ENCODE data around the gene DNAH9. TPM values are rescaled to one million over a fixed set of nuclear protein-coding genes. Genes with fewer than 3 reads are reported as not detected.

DNAH9 gene
- total RNA-seq, 4 donors from 2014 or later, result 0.13 to 0.19 TPM; not detected in 2

DNA sequence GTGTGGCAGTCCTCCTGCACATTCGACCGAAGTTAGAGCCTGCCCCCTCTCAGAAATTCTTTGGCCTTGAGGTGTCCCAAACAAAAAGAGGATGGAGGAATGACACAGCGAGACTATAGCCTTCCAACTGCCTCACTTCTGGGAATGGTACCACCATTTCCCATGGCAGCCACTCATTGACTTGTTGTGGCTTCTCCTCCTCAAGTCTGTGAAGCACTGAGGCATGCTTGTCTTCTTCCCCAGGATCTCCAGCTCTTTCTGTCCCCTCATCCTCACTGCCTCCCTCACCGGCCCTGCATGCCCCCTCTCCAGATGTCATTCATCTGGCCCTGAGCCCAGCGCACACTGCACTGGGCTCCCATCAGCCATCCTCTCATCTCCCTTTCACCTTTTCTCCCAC is 43.7 kb upstream of the DNAH9 start:
- Histone ChIP-seq H3K36me3 (no peaks in the 10 kb centered on the region), H3K27ac (no peak overlapping the region), H3K9me3 (no peaks in the 10 kb centered on the region), H3K27me3 (no peaks in the 10 kb centered on the region), H3K4me3 (no peak overlapping the region), H3K4me1 (no peaks in the 10 kb centered on the region)
- TF ChIP-seq POLR2A (IDR thresholded peaks at IDR 0.05), result no peak
- TF ChIP-seq, protein P1, sequence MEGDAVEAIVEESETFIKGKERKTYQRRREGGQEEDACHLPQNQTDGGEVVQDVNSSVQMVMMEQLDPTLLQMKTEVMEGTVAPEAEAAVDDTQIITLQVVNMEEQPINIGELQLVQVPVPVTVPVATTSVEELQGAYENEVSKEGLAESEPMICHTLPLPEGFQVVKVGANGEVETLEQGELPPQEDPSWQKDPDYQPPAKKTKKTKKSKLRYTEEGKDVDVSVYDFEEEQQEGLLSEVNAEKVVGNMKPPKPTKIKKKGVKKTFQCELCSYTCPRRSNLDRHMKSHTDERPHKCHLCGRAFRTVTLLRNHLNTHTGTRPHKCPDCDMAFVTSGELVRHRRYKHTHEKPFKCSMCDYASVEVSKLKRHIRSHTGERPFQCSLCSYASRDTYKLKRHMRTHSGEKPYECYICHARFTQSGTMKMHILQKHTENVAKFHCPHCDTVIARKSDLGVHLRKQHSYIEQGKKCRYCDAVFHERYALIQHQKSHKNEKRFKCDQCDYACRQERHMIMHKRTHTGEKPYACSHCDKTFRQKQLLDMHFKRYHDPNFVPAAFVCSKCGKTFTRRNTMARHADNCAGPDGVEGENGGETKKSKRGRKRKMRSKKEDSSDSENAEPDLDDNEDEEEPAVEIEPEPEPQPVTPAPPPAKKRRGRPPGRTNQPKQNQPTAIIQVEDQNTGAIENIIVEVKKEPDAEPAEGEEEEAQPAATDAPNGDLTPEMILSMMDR (IDR thresholded peaks at IDR 0.05), result no peak
- DNase-seq, result no peak

DNA sequence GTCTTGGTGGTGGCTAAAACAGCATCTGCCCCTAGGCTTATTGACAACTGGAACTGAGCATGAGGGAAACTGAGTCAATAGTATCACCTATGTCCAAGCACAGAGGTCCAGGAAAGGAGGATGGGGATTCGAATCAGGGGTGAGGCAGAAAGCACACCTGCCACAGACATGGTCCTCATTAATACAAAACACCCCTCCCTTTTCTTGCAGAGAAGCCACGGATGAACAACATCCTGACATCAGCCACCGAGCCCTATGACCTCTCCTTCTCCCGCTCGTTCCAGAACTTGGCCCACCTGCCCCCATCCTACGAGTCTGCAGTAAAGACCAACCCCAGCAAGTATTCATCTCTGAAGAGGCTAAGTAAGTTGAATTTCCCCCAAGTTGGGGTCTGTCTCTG is 42.7 kb upstream of the DNAH9 start:
- H3K9me3 ChIP-seq, result no peaks in the 10 kb centered on the region
- H3K36me3 ChIP-seq, result no peaks in the 10 kb centered on the region
- no peak overlapping the region for H3K27ac ChIP-seq
- no peak overlapping the region for H3K4me3 ChIP-seq
- no peak for DNase-seq
- H3K4me1 ChIP-seq, result no peaks in the 10 kb centered on the region
- no peaks in the 10 kb centered on the region for H3K27me3 ChIP-seq
- no peak for TF ChIP-seq POLR2A (IDR thresholded peaks at IDR 0.05)
- TF ChIP-seq, protein P1 (IDR thresholded peaks at IDR 0.05), result no peak

DNA sequence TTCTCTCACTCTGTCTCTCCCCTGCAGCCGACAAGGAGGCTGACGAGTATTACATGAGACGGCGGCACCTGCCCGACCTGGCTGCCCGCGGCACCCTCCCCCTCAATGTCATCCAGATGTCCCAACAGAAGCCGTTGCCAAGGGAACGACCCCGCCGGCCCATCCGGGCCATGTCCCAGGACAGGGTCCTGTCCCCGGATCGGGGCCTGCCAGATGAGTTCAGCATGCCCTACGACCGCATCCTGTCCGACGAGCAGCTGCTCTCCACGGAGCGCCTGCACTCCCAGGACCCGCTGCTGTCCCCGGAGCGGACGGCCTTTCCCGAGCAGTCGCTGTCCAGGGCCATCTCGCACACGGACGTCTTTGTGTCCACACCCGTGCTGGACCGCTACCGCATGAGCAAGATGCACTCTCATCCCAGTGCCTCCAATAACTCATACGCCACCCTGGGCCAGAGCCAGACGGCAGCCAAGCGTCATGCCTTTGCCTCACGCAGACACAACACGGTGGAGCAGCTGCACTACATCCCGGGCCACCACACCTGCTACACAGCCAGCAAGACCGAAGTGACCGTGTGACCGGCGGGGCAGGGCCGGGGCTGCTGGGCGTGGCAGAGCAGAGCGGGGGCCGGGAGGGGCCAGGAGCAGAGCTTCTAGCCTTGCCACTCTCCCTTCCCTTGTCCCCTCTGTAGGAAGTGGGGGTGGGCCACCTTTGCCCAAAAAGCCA is 40.4 kb upstream of the DNAH9 start:
- DNase-seq, result no peak
- no peak overlapping the region for H3K4me3 ChIP-seq
- no peak overlapping the region for H3K27ac ChIP-seq
- no peaks in the 10 kb centered on the region for H3K9me3 ChIP-seq
- no peaks in the 10 kb centered on the region for H3K36me3 ChIP-seq
- no peaks in the 10 kb centered on the region for H3K27me3 ChIP-seq
- no peak for TF ChIP-seq POLR2A (IDR thresholded peaks at IDR 0.05)
- TF ChIP-seq, protein P1 (IDR thresholded peaks at IDR 0.05), result no peak
- no peaks in the 10 kb centered on the region for H3K4me1 ChIP-seq

DNA sequence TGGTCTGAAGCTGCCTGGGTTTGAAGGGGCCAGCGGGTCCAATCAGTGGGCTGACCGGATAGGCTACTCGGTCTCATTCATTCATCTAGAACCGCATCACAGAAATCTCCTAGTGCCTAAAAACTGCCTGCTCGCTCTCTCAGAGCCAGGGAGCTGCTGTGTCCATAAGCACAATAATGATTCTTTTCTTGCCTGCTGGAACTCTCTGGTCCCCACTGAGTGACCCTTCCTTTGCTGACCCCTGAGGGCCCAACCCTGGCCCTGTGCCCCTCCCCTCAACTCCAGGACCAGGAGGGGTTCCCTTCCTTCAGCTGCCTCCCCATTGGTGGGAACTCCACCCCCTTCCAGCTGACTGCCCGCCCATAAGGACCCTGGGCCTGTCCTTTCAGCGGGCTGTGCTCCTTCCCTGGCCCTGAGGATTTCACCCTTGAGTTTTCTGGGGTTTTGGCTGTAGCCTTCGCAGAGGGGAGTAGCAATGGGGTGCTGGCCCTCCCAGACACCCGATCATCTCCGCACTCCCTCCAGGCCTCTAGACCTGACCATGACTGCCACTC is 39.5 kb upstream of the DNAH9 start:
- no peaks in the 10 kb centered on the region for H3K27me3 ChIP-seq
- no peak for DNase-seq

DNA sequence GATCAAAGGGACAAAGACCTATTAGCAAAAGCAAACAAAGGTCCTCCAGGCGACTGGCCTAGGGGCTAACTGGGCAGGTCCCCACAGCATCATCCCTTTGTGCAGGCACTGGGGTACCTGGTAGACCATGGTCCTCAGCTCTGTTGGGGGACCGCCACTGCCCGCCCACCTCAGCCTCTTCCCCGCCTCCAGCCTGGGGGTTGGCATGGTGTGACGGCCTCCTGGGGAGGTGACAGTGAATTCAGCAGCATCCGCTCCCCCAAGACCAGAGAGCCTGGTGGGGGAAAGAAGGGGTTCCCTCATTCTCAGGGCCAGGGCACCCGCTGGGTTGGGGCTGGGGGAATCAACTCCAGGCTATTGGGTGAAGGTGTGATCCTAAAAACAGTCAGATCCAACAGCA is 38.7 kb upstream of the DNAH9 start:
- no peaks in the 10 kb centered on the region for H3K9me3 ChIP-seq
- H3K36me3 ChIP-seq, result no peaks in the 10 kb centered on the region
- no peaks in the 10 kb centered on the region for H3K4me1 ChIP-seq
- TF ChIP-seq, protein P1 (IDR thresholded peaks at IDR 0.05), result no peak
- TF ChIP-seq POLR2A (IDR thresholded peaks at IDR 0.05), result no peak
- no peak for DNase-seq
- H3K27me3 ChIP-seq, result no peaks in the 10 kb centered on the region
- H3K27ac ChIP-seq, result no peak overlapping the region
- no peak overlapping the region for H3K4me3 ChIP-seq

More for the DNA sequence above, 39.5 kb upstream of the DNAH9 start:
- H3K9me3 ChIP-seq, result no peaks in the 10 kb centered on the region
- H3K36me3 ChIP-seq, result no peaks in the 10 kb centered on the region
- no peak overlapping the region for H3K4me3 ChIP-seq
- H3K4me1 ChIP-seq, result no peaks in the 10 kb centered on the region
- no peak overlapping the region for H3K27ac ChIP-seq
- TF ChIP-seq, protein P1 (IDR thresholded peaks at IDR 0.05), result no peak
- no peak for TF ChIP-seq POLR2A (IDR thresholded peaks at IDR 0.05)

Data from Peyer's patch (tissue), 4 donors.